Uterus (tissue), 4 donors: ENCODE measurements around the gene TRPV5. TPM values are rescaled to one million over a fixed set of nuclear protein-coding genes. Genes with fewer than 3 reads are reported as not detected.

Experiments
- DNase-seq, 2 donors: peaks; one replicate each; pipeline ENCODE4 v3.0.0-alpha.2; 2019 to 2020
- H3K27ac ChIP-seq, 2 donors: fragments of 200-600 bp; sonication (generic); 1 replicate in 1 of 2; 2 replicates in 1 of 2; pipeline ENCODE4 v1.5.1; 2016 to 2018
- H3K27me3 ChIP-seq, 2 donors: fragments of 200-600 bp; sonication (generic); one replicate each; pipeline ENCODE4 v1.5.1; 2018 to 2019; ENCODE audit warnings: control low read depth in 1 of 2
- H3K36me3 ChIP-seq, 2 donors: fragments of 200-600 bp; sonication (generic); one replicate each; pipeline ENCODE4 v1.5.1; 2019; ENCODE audit warnings: control low read depth in 1 of 2
- H3K4me1 ChIP-seq, 2 donors: fragments of 200-600 bp; sonication (generic); one replicate each; pipeline ENCODE4 v1.5.1; 2018 to 2019; ENCODE audit warnings: control low read depth in 1 of 2
- H3K4me3 ChIP-seq, 2 donors: fragments of 200-600 bp; sonication (generic); 1 replicate in 1 of 2; 2 replicates in 1 of 2; pipeline ENCODE4 v1.5.1; 2018 to 2019; ENCODE audit warnings: mild to moderate bottlenecking in 1 of 2
- H3K9me3 ChIP-seq, 2 donors: fragments of 200-600 bp; sonication (generic); one replicate each; pipeline ENCODE4 v1.5.1; 2019; ENCODE audit warnings: control low read depth in 1 of 2
- CTCF ChIP-seq, 4 experiments: fragments of 200-600 bp in 2 of 4; fragments of 450-650 bp in 2 of 4; sonication (generic) in 2 of 4; IDR thresholded peaks; one replicate each; pipeline ENCODE4 v1.5.1; 2016 to 2019; ENCODE audit warnings: antibody characterized with exemption in 4 of 4, mild to moderate bottlenecking in 2 of 4, moderate library complexity in 1 of 4
- POLR2A ChIP-seq, 2 donors: fragments of 450-650 bp; IDR thresholded peaks; one replicate each; pipeline ENCODE4 v1.6.1; 2016; ENCODE audit warnings: antibody characterized with exemption in 2 of 2, mild to moderate bottlenecking in 1 of 2, moderate library complexity in 1 of 2
- intact Hi-C: fragments of 100-400 bp; cut with DNase I; formaldehyde crosslinking; loops from one replicate; pipeline ENCODE4 v1.15.1; 2023; ENCODE audit warnings: low total_unique reads
- total RNA-seq, 4 donors: library from RNA; depleted of rRNA in 3 of 4; stranded (reverse); fragments of >200 nt in 3 of 4; gene quantifications; one replicate each; pipeline versions ENCODE4 v1.1.0 to v1.2.4, GENCODE V29; 2014 to 2023
- donor health status: DM: yes; HTN: yes; CAD: no.

TRPV5 gene
- total RNA-seq, 4 donors from 2014 or later: 0.34 TPM; not detected in 3

- Histone ChIP-seq H3K4me1 (no peaks in the 10 kb centered on the region), H3K27me3 (no peaks in the 10 kb centered on the region), H3K9me3 (no peaks in the 10 kb centered on the region), H3K4me3 (no peak overlapping the region), H3K27ac (no peak overlapping the region), H3K36me3 (no peaks in the 10 kb centered on the region)
- intact Hi-C loops: no loop called here
- no peak for DNase-seq
- TF ChIP-seq POLR2A (IDR thresholded peaks at IDR 0.05): no peak
- TF ChIP-seq CTCF (IDR thresholded peaks at IDR 0.05): no peak
Measured at GRCh38 chr7:142859411-142859810, 74.1 kb downstream of the TRPV5 start.

Other genes with a start within 250 kb of the TRPV5 start
- gene PRSS1, start 184.3 kb downstream of the TRPV5 start, total RNA-seq: 1 to 10 TPM in 1 of 4 donors, not detected in 3; 1.0 TPM
- not detected for gene PRSS2, start 162.8 kb downstream of the TRPV5 start, total RNA-seq
- gene EPHB6, start 78.7 kb downstream of the TRPV5 start, total RNA-seq: 10 to 100 TPM in 3 of 4 donors, 1 to 10 TPM in 1; 1.5 to 34.6 (median 21.9) TPM
- gene TRPV6, start 48.0 kb downstream of the TRPV5 start, total RNA-seq: 1 to 10 TPM in 1 of 4 donors, under 1 TPM in 1, not detected in 2; 0.46 to 1.3 TPM
- not detected for gene LLCFC1, start 5.7 kb upstream of the TRPV5 start, total RNA-seq
- 1 to 10 TPM in 1 of 4 donors, under 1 TPM in 1, not detected in 2; 0.98 to 1.8 TPM for gene KEL, start 28.6 kb upstream of the TRPV5 start, total RNA-seq
- gene OR9A2, start 93.4 kb upstream of the TRPV5 start, total RNA-seq: 1 to 10 TPM in 2 of 4 donors, not detected in 2; 1.0 to 2.4 TPM
- gene OR6V1, start 118.6 kb upstream of the TRPV5 start, total RNA-seq: not detected
- not detected for gene PIP, start 198.3 kb upstream of the TRPV5 start, total RNA-seq
- gene TAS2R39, start 249.7 kb upstream of the TRPV5 start, total RNA-seq: not detected